ENCODE measurements around the gene EEPD1. TPM values are rescaled to one million over a fixed set of nuclear protein-coding genes. Genes with fewer than 3 reads are reported as not detected.

EEPD1 gene
- total RNA-seq, 1 experiment from 2014 or later = 7.8 TPM

- ChIA-PET CTCF (no interaction called here), POLR2A (no interaction called here)
- ATAC-seq (no peak), DNase-seq (ENCODE audit: low spot score) (no peak)
- TF ChIP-seq HMGA2 (CRISPR knock-in tag; IDR thresholded peaks at IDR 0.05) (no peak), E2F5 (CRISPR knock-in tag; IDR thresholded peaks at IDR 0.05) (no peak), ZMAT4 (CRISPR knock-in tag; IDR thresholded peaks at IDR 0.05) (no peak), MAX (CRISPR knock-in tag; IDR thresholded peaks at IDR 0.05) (no peak), FOXK1 (CRISPR knock-in tag; IDR thresholded peaks at IDR 0.05) (no peak), ZSCAN18 (CRISPR knock-in tag; IDR thresholded peaks at IDR 0.05) (no peak), ETV6 (CRISPR knock-in tag; IDR thresholded peaks at IDR 0.05) (no peak), ZNF396 (CRISPR knock-in tag; IDR thresholded peaks at IDR 0.05; ENCODE audit: borderline replicate concordance) (no peak), IRF1 (CRISPR knock-in tag; IDR thresholded peaks at IDR 0.05) (no peak), NR3C1 (CRISPR knock-in tag; conservative IDR thresholded peaks at IDR 0.05; ENCODE audit: low read depth) (no peak), E2F4 (CRISPR knock-in tag; IDR thresholded peaks at IDR 0.05; ENCODE audit: borderline replicate concordance, low read depth) (no peak), ZNF416 (CRISPR knock-in tag; IDR thresholded peaks at IDR 0.05) (no peak), E2F1 (CRISPR knock-in tag; IDR thresholded peaks at IDR 0.05) (no peak)
- peaks cover 9% of the 10 kb centered on the region for H3K36me3 Mint-ChIP-seq
- no peaks in the 10 kb centered on the region for H3K9me3 Mint-ChIP-seq
- H3K4me1 Mint-ChIP-seq = peaks cover 52% of the 10 kb centered on the region
- no peak overlapping the region for H3K4me3 Mint-ChIP-seq
- H3K27ac Mint-ChIP-seq = no peak overlapping the region
- H3K27me3 Mint-ChIP-seq (ENCODE audit: low read depth) = peaks cover 65% of the 10 kb centered on the region
Observed at GRCh38 chr7:36159618-36160017, 6.6 kb downstream of the EEPD1 start.

GRCh38 chr7:36160313-36160712 lies 7.3 kb downstream of the EEPD1 start:
- CTCF ChIA-PET = no interaction called here
- Mint-ChIP-seq H3K27ac (no peak overlapping the region), H3K4me3 (no peak overlapping the region), H3K4me1 (peaks cover 48% of the 10 kb centered on the region), H3K9me3 (no peaks in the 10 kb centered on the region), H3K27me3 (ENCODE audit: low read depth) (peaks cover 58% of the 10 kb centered on the region), H3K36me3 (peaks cover 4% of the 10 kb centered on the region)
- ATAC-seq = no peak
- POLR2A ChIA-PET = no interaction called here
- no peak for DNase-seq (ENCODE audit: low spot score)
- TF ChIP-seq ATF3 (CRISPR knock-in tag; conservative IDR thresholded peaks at IDR 0.05) (no peak), NR3C1 (CRISPR knock-in tag; conservative IDR thresholded peaks at IDR 0.05; ENCODE audit: low read depth) (no peak), ARID4B (CRISPR knock-in tag; IDR thresholded peaks at IDR 0.05; ENCODE audit: borderline replicate concordance) (no peak), STAT6 (CRISPR knock-in tag; conservative IDR thresholded peaks at IDR 0.05; ENCODE audit: low read depth) (no peak), RORB (CRISPR knock-in tag; IDR thresholded peaks at IDR 0.05) (no peak), ZNF138 (CRISPR knock-in tag; conservative IDR thresholded peaks at IDR 0.05) (no peak), USF1 (CRISPR knock-in tag; IDR thresholded peaks at IDR 0.05) (no peak), CREB1 (CRISPR knock-in tag; IDR thresholded peaks at IDR 0.05) (no peak), MYBL2 (CRISPR knock-in tag; IDR thresholded peaks at IDR 0.05) (no peak)
